ENCODE measurements around the gene SRP54.
"Not testable (repeated sequence)": the region's sequence is repeated elsewhere in the genome, so short reads cannot be mapped to it uniquely, and the experiment has no call there.

Gene SRP54

GRCh38 chr14:34983786-34984185 lies 994 bp downstream of the SRP54 start:
- no peak for DNase-seq (ENCODE audit: low read depth)

- no peak for DNase-seq (ENCODE audit: low read depth)
Measured at GRCh38 chr14:34985740-34986139, 2.9 kb downstream of the SRP54 start.

GRCh38 chr14:34987180-34987579 lies 4.4 kb downstream of the SRP54 start:
- DNase-seq (ENCODE audit: low read depth) = no peak

GRCh38 chr14:34989762-34990161 lies 7.0 kb downstream of the SRP54 start:
- no peak for DNase-seq (ENCODE audit: low read depth)

- DNase-seq (ENCODE audit: low read depth) = no peak
Measured at GRCh38 chr14:34993426-34993825, 10.6 kb downstream of the SRP54 start.

GRCh38 chr14:34994668-34995067 lies 11.9 kb downstream of the SRP54 start:
- no peak for DNase-seq (ENCODE audit: low read depth)

- DNase-seq (ENCODE audit: low read depth) = no peak
Measured at GRCh38 chr14:34997762-34998161, 15.0 kb downstream of the SRP54 start.

- no peak for DNase-seq (ENCODE audit: low read depth)
Measured at GRCh38 chr14:34999500-34999899, 16.7 kb downstream of the SRP54 start.

- DNase-seq (ENCODE audit: low read depth) = no peak
Measured at GRCh38 chr14:35001621-35002020, 18.8 kb downstream of the SRP54 start.

GRCh38 chr14:35004839-35005238 lies 22.0 kb downstream of the SRP54 start:
- DNase-seq (ENCODE audit: low read depth) = no peak

GRCh38 chr14:35016568-35016967 lies 33.8 kb downstream of the SRP54 start:
- DNase-seq (ENCODE audit: low read depth) = no peak

GRCh38 chr14:35020713-35021112 lies 37.9 kb downstream of the SRP54 start:
- DNase-seq (ENCODE audit: low read depth) = no peak

GRCh38 chr14:35028435-35028834 lies 45.6 kb downstream of the SRP54 start:
- DNase-seq (ENCODE audit: low read depth) = no peak

- no peak for DNase-seq (ENCODE audit: low read depth)
Measured at GRCh38 chr14:35032562-35032961, 49.8 kb downstream of the SRP54 start.

GRCh38 chr14:35034440-35034833 lies 51.6 kb downstream of the SRP54 start:
- no peak for DNase-seq (ENCODE audit: low read depth)

GRCh38 chr14:35034944-35035554 lies 52.3 kb downstream of the SRP54 start:
- DNase-seq (ENCODE audit: low read depth) = not testable (repeated sequence)

GRCh38 chr14:35038312-35038711 lies 55.5 kb downstream of the SRP54 start:
- not testable (repeated sequence) for DNase-seq (ENCODE audit: low read depth)

- no peak for DNase-seq (ENCODE audit: low read depth)
Measured at GRCh38 chr14:35042632-35043031, 59.8 kb downstream of the SRP54 start.

GRCh38 chr14:35043046-35043445 lies 60.3 kb downstream of the SRP54 start:
- DNase-seq (ENCODE audit: low read depth) = no peak

GRCh38 chr14:35044939-35045797 lies 62.4 kb downstream of the SRP54 start:
- no peak for DNase-seq (ENCODE audit: low read depth)

- no peak for DNase-seq (ENCODE audit: low read depth)
Measured at GRCh38 chr14:35045798-35046047, 62.9 kb downstream of the SRP54 start.

GRCh38 chr14:35046048-35046750 lies 63.4 kb downstream of the SRP54 start, which contains the start of gene FAM177A1:
Gene FAM177A1 (plus strand): TSS chr14:35046272. CDS start chr14:35046464, 192 bp downstream.
- DNase-seq (ENCODE audit: low read depth) = peak; percentile 98
